Skeletal muscle satellite cell (primary cell): ENCODE results near the gene MMUT.
"Not testable (repeated sequence)": the region's sequence is repeated elsewhere in the genome, so short reads cannot be mapped to it uniquely, and the experiment has no call there.

ENCODE experiments used
- H3K27me3 ChIP-seq: 2 replicates; pipeline ENCODE4 v1.7.0; 2013; ENCODE audit warnings: low read length; ENCODE audit not compliant: control insufficient read depth, insufficient read depth
- H3K36me3 ChIP-seq: 2 replicates; pipeline ENCODE4 v1.7.0; 2013; ENCODE audit warnings: mild to moderate bottlenecking, control low read depth, low read length; ENCODE audit not compliant: insufficient read depth
- H3K4me1 ChIP-seq: 2 replicates; pipeline ENCODE4 v1.7.0; 2013; ENCODE audit warnings: low read length; ENCODE audit not compliant: control insufficient read depth, insufficient read depth
- H3K4me2 ChIP-seq: 2 replicates; pipeline ENCODE4 v1.7.0; 2013; ENCODE audit warnings: mild to moderate bottlenecking, low read length
- H3K4me3 ChIP-seq: 2 replicates; pipeline ENCODE4 v1.7.0; 2013; ENCODE audit warnings: low read length
- H3K9ac ChIP-seq: 2 replicates; pipeline ENCODE4 v1.7.0; 2013; ENCODE audit warnings: mild to moderate bottlenecking, low read depth, low read length, moderate library complexity
- H3K9me3 ChIP-seq: replicated peaks from 2 replicates; pipeline ENCODE4 v1.7.0; 2013; ENCODE audit warnings: mild to moderate bottlenecking, control low read depth, low read length

The MMUT gene

GRCh38 chr6:49416195-49416594 is 46.9 kb downstream of the MMUT start:
- no peaks in the 10 kb centered on the region for H3K27me3 ChIP-seq

DNA sequence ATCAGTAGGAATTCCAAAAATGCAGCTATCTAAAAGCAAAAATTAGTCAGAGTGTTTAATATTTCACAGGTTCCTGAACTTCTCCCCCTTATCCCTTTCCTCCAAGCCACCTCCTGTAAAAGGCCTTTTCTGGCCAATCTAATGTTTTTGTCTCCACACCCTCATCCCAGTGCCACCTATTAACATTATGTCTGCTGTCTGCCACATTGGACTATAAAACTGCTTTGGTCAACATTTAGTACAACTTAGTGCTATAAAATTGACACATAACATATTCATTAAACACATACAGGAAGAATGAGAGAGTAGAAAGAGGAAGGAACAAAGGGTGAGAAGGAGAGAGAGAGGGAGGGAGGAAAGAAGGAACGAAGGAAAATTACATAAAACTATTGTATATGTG is 47.7 kb downstream of the MMUT start:
- Histone ChIP-seq H3K4me2 (no peak overlapping the region), H3K36me3 (no peaks in the 10 kb centered on the region), H3K9me3 (no peaks in the 10 kb centered on the region), H3K27me3 (no peaks in the 10 kb centered on the region), H3K4me1 (no peaks in the 10 kb centered on the region), H3K4me3 (no peak overlapping the region), H3K9ac (no peak overlapping the region)

More at GRCh38 chr6:49416195-49416594, 46.9 kb downstream of the MMUT start:
- Histone ChIP-seq H3K36me3 (no peaks in the 10 kb centered on the region), H3K9ac (no peak overlapping the region), H3K4me2 (no peak overlapping the region), H3K4me3 (no peak overlapping the region), H3K9me3 (no peaks in the 10 kb centered on the region), H3K4me1 (no peaks in the 10 kb centered on the region)

DNA sequence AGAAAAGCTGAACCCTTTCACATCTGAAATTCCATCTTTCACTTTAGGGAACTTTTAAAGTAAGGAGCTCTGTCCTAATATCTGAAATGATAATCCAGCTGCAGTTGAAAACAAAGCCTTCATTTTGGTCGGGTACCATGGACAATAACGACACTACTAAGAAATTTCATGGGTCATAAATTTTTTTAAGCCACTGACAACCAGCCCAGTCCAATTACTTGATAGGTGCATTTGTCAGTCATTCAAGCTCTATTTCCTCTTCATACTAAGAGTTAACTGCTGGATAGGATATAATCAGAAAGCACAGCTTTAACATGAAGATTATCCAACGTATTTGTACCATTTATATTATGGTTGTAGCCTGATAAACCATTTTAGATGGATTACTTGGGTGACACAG is 52.5 kb downstream of the MMUT start:
- no peak overlapping the region for H3K9ac ChIP-seq
- no peak overlapping the region for H3K4me3 ChIP-seq
- no peaks in the 10 kb centered on the region for H3K36me3 ChIP-seq
- no peaks in the 10 kb centered on the region for H3K9me3 ChIP-seq
- H3K27me3 ChIP-seq = no peaks in the 10 kb centered on the region
- peak overlapping the region; percentile 41 for H3K4me2 ChIP-seq
- H3K4me1 ChIP-seq = no peaks in the 10 kb centered on the region

GRCh38 chr6:49409951-49410542 is 53.0 kb downstream of the MMUT start:
- Histone ChIP-seq H3K4me1 (no peaks in the 10 kb centered on the region), H3K9ac (no peak overlapping the region), H3K36me3 (no peaks in the 10 kb centered on the region), H3K4me3 (peak overlapping the region; percentile 5), H3K27me3 (no peaks in the 10 kb centered on the region), H3K4me2 (peak overlapping the region; percentile 41), H3K9me3 (no peaks in the 10 kb centered on the region)

GRCh38 chr6:49406250-49406970 is 56.6 kb downstream of the MMUT start:
- Histone ChIP-seq H3K27me3 (no peaks in the 10 kb centered on the region), H3K9me3 (no peaks in the 10 kb centered on the region), H3K4me3 (no peak overlapping the region), H3K36me3 (no peaks in the 10 kb centered on the region), H3K4me2 (no peak overlapping the region), H3K4me1 (no peaks in the 10 kb centered on the region), H3K9ac (no peak overlapping the region)

GRCh38 chr6:49401063-49401462 is 62.0 kb downstream of the MMUT start:
- Histone ChIP-seq H3K4me1 (no peaks in the 10 kb centered on the region), H3K9ac (no peak overlapping the region), H3K4me3 (no peak overlapping the region), H3K4me2 (no peak overlapping the region), H3K36me3 (no peaks in the 10 kb centered on the region), H3K9me3 (no peaks in the 10 kb centered on the region), H3K27me3 (peaks cover 7% of the 10 kb centered on the region)

- H3K27me3 ChIP-seq, H3K4me3 ChIP-seq, H3K4me2 ChIP-seq, H3K9ac ChIP-seq, H3K36me3 ChIP-seq, H3K9me3 ChIP-seq, H3K4me1 ChIP-seq: not testable (repeated sequence)
These were observed 76.2 kb downstream of the MMUT start for GRCh38 chr6:49386667-49387508.

DNA sequence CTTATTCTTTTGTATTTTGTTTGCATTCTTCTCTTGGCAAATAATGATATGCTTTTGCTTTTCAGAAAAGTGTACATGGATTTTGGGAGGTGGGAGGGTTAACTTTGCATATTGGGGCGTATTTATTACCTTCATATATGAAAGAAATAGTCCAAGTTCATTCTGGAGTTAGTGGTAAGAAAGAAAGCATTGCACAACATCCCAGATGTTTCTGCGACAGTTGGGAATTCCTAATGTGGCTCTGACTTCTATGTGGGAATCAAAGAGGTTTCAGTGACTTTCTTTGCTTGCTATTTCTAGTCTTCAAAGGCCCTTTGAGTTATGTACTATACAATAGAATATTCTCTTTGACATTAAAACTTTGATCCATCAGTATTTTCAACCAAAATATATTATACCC is 78.1 kb downstream of the MMUT start:
- H3K9me3 ChIP-seq = no peaks in the 10 kb centered on the region
- no peak overlapping the region for H3K4me3 ChIP-seq
- H3K27me3 ChIP-seq = no peaks in the 10 kb centered on the region
- H3K36me3 ChIP-seq = no peaks in the 10 kb centered on the region
- no peaks in the 10 kb centered on the region for H3K4me1 ChIP-seq
- H3K9ac ChIP-seq = no peak overlapping the region
- no peak overlapping the region for H3K4me2 ChIP-seq
